T follicular helper cell (primary cell): ENCODE results near the gene CCDC92.
"Not testable (repeated sequence)": the region's sequence is repeated elsewhere in the genome, so short reads cannot be mapped to it uniquely, and the experiment has no call there.

Experiments
- DNase-seq: peaks from one replicate; pipeline ENCODE4 v3.0.0-alpha.2; 2020; ENCODE audit warnings: low read depth

CCDC92 gene

GRCh38 chr12:123949770-123950165, 22.9 kb downstream of the CCDC92 start:
- DNase-seq, result no peak

GRCh38 chr12:123948796-123949769, 23.5 kb downstream of the CCDC92 start:
- no peak for DNase-seq

DNA sequence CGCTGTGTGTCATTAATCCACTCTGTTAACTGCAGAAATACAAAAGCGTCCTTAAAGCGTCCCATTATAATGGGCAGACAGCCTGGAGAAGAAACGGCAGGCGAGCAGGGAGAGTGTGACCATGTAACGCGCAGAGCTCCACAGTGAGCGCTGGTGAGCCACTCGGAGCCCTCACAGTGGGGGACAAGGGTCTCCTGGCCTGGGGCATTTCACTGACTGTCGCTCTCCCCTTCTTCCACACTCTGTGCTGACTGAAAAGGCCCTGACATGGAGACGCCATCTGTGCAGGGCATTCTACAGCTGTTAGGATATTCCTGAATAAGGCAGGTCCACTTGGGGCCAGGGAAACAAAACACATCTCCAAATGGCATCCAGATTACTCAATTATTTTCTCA, 24.2 kb downstream of the CCDC92 start:
- no peak for DNase-seq

GRCh38 chr12:123947531-123947930, 25.1 kb downstream of the CCDC92 start:
- not testable (repeated sequence) for DNase-seq

DNA sequence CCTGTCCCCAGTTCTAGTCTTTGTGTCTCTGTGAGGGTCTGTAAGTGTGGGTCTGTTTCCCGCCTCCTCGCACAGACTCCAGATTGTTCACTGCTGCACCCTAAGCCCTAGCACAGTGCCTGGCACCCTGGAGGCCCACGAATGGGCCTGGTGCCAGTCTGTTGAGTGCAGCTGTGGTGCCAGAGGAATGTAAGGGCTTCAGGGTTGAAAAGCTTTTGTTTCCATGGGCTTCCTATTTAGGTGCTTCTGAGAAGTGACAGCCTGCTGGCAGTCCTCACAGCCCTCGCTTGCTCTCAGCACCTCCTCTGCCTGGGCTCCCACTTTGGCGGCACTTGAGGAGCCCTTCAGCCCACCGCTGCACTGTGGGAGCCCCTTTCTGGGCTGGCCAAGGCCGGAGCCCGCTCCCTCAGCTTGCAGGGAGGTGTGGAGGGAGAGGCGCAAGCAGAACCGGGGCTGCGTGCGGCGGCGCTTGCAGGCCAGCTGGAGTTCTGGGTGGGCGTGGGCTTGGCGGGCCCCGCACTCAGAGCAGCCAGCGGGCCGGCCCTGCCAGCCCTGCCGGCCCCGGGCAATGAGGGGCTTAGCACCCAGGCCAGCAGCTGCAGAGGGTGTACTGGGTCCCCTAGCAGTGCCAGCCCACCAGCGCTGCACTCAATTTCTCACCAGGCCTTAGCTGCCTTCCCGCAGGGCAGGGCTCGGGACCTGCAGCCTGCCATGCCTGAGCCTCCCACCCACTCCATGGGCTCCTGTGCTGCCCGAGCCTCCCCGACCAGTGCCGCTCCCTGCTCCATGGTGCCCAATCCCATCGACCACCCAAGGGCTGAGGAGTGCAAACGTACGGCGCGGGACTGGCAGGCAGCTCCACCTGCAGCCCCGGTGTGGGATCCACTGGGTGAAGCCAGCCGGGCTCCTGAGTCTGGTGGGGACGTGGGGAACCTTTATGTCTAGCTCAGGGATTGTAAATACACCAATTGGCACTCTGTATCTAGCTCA, 25.8 kb downstream of the CCDC92 start:
- DNase-seq, result not testable (repeated sequence)

- DNase-seq, result no peak
Observed at GRCh38 chr12:123946152-123946515, 26.5 kb downstream of the CCDC92 start.

DNA sequence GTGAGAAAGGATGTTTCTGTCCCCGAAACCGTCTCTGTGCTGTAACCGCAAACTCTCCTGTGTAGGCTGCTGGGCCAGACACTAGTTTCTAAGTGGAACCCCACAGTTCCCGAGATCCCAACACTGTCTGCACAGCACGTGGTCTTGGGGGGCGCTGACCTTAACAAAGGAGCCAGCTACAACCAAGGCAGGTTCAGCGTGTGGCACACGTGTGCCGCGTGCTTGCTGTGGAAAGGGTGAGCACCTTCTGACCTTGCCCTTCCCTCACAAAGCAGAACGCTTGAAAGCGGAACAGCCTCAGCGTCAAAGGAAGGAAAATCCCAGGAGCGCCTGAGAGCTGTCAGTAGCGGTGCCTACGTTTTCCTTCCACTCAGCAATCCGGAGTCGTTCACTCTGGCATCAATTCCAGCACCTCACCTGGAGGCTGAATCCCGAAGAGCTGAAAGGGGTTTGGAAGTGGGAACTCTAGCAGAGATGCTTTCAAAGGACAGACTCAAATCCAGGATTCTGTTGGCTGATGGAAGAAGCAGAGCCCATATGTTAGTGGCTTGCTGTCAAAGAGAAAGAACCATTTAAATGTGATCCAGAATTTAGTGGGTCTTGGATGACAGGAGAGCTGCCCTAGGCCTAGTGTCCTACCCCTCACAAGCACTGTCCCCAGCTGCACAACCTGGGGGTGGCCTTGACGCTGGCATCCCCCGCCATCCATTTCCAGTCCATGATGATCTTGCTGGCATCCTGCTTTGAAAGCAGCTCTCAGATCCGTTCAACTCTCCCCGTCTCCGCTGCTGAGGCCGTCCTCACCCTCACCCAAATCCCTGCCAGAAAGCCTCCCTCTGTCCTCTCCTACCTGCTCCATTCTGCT, 27.1 kb downstream of the CCDC92 start:
- DNase-seq, result no peak

DNA sequence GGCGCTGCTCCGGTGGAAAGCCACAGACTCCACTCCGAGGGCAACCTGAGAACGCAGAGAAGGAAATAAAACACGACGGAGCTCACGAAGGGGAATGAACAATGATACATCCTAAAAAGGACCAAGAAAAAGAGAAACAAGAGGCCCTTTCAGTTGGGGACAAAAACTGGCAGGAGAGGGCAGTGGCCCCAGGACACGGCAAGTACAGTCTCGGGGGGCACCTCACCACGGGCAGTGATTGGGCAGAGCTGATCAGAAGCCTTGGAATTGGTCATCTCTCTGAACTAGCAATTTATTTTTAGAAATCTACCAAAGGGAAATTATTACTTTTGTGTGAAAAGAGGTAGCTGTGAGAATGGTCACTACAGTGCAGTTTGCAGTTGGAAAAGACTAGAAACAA, 27.9 kb downstream of the CCDC92 start:
- no peak for DNase-seq

DNA sequence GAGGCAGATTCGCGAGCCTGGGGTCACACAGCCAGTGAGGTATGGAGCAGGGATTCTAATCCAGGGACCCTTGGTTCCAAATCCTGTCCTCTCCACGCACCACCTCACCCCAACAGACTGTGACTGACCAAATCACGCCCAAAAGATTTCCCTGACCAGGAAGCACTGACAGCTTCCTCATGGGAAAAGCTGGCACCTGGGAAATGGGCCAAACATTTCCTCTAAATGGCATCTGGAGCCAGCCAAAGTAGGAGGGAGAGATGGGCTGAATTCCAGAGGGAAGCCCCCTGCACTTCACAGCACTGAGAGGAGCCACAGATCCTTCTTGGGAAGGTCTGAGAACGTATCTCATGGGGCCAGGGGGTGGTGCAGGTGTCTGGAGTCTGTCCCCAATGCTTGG, 28.8 kb downstream of the CCDC92 start:
- no peak for DNase-seq

GRCh38 chr12:123942911-123943648, 29.6 kb downstream of the CCDC92 start:
- no peak for DNase-seq

GRCh38 chr12:123942238-123942653, 30.4 kb downstream of the CCDC92 start:
- DNase-seq, result no peak

- DNase-seq, result no peak
Observed at GRCh38 chr12:123941624-123942237, 30.9 kb downstream of the CCDC92 start.

DNA sequence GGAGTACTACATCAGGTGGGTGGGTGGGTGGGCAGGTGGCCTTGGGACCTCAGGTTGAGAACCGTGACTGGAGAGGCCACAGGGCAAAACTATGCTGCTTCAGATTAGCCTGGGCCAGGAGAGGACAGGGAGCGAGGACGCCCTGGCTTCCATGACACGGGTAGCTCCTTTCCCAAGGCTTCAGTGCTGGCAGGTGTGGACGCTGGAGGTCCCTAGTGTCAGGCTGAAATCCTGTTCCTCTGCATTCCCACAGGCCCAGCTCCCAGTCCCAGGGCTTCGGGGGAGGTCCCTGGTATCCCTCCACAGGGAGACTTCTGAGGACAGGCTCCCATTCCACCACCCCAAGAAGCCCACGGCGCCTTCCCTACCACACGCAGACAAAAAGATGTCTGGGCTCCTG, 31.6 kb downstream of the CCDC92 start:
- DNase-seq, result no peak

GRCh38 chr12:123940627-123940966, 32.0 kb downstream of the CCDC92 start:
- DNase-seq, result no peak

GRCh38 chr12:123939716-123940626, 32.7 kb downstream of the CCDC92 start:
- DNase-seq, result no peak

GRCh38 chr12:123938679-123939480, 33.8 kb downstream of the CCDC92 start:
- DNase-seq, result no peak

- no peak for DNase-seq
Observed at GRCh38 chr12:123937707-123938591, 34.7 kb downstream of the CCDC92 start.
